ENCODE data around the gene LONP1.

Gene LONP1

GRCh38 chr19:5661483-5661882 lies 58.5 kb downstream of the LONP1 start:
- DNase-seq (ENCODE audit: insufficient read length, low spot score), result no peak
- no peak for FAIRE-seq

DNA sequence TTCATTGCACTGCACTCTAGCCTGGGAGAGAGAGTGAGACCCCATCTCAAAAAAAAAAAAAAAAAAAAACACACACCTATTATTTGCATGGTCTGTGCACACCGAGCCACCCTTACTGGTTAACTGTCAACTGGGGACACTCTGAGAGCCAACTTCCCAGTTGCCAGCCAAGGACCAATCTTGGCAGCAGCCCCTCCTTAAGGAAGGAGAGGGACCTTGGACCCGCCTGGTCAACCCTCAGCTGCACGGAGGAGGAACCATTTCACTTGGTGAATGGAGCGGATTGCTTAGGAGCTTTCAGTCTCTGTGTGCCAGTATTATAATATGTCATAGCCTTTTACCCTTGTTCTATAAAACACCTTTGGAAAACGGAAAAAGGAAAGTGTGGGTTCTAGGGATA lies 64.5 kb downstream of the LONP1 start:
- no peak for DNase-seq (ENCODE audit: insufficient read length, low spot score)
- no peak for FAIRE-seq

DNA sequence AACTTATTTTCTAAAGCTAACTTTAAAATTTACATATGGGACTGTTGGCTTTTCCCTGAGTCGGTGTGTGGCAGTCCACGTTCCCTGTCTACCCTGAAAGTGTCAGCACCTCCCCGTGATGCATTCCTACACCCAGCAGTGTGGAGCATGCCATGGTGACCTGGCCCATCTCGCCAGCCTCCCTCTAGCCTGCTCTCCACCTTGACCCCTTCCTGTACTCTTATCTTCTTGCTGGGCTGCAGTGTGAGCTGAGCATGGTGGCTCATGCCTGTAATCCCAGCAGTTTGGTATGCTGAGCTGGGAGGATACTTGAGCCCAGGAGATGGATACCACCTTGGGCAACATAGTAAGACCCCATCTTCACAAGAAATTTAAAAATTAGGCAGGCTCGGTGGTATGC lies 65.0 kb downstream of the LONP1 start:
- DNase-seq (ENCODE audit: insufficient read length, low spot score) (no peak), FAIRE-seq (no peak)

GRCh38 chr19:5652261-5652660 lies 67.7 kb downstream of the LONP1 start:
- FAIRE-seq, result no peak
- no peak for DNase-seq (ENCODE audit: insufficient read length, low spot score)

GRCh38 chr19:5651361-5651760 lies 68.6 kb downstream of the LONP1 start:
- DNase-seq (ENCODE audit: insufficient read length, low spot score), result no peak
- FAIRE-seq, result no peak

DNA sequence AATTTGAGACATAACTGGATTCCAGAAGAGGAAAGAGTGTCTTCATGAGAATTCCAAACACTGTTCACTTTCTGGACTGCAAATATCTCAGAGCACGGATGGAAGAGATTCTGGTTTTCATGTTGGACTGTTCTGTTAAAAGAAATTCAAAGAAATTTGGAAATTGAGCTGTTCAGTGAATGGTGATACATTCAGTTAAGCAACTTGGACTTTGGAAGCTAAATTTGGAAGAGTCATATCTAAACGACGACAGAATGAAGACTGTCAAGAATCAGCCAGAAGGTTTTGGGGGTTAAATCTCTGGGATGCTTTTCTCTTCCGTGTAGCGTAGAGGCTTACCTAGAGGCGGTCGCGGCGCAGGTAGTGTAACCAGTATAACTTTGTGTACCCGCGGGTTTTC lies 71.5 kb downstream of the LONP1 start:
- no peak for FAIRE-seq

GRCh38 chr19:5646703-5647102 lies 73.2 kb downstream of the LONP1 start:
- DNase-seq (ENCODE audit: insufficient read length, low spot score) (no peak), FAIRE-seq (no peak)

More for the DNA sequence above, 71.5 kb downstream of the LONP1 start:
- DNase-seq (ENCODE audit: insufficient read length, low spot score), result no peak

- DNase-seq (ENCODE audit: insufficient read length, low spot score) (no peak), FAIRE-seq (no peak)
Measured at GRCh38 chr19:5645409-5645808, 74.5 kb downstream of the LONP1 start.

DNA sequence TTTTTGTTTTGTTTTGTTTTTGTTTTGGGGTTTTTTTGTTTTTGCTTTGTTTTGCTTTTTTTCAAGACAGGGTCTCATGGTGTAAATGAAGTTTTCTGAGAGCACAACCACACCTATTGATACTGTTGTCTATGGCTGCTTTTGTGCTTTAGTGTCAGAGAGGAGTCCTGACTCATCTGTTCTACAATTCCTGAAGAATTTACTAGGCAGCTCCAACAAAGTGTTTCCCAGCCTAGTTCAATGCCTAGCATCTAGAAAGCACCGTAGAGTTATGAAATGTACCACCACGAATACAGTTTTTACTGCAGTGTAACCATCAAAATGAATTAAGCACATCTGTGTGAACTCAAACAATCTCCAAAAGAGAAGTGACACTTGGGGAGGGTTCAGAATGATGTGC lies 75.9 kb downstream of the LONP1 start:
- FAIRE-seq, result no peak
- DNase-seq (ENCODE audit: insufficient read length, low spot score), result no peak

GRCh38 chr19:5643060-5643459 lies 76.9 kb downstream of the LONP1 start:
- no peak for DNase-seq (ENCODE audit: insufficient read length, low spot score)
- no peak for FAIRE-seq

DNA sequence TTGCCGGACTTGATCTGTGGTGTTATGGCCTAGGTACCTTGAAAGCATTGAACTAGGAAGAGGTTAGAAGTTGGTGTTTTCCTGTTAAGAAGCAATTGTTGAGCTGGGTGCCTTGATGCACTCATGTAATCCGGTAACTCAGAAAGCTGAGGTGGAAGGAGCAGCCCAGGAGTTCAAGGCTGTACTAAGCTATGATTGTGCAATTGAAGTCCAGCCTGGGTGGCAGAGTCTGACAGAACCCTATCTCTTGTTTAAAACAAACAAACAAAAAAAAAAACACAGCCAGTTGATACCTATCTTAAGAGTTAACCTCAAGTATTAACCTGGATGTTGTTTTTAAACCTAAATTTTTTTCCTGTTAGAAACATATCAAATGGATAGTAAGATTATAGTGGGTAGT lies 77.7 kb downstream of the LONP1 start:
- no peak for DNase-seq (ENCODE audit: insufficient read length, low spot score)
- FAIRE-seq, result no peak
